ENCODE results near the gene LY6G6F.
"Not testable (repeated sequence)": the region's sequence is repeated elsewhere in the genome, so short reads cannot be mapped to it uniquely, and the experiment has no call there.

The LY6G6F gene

GRCh38 chr6:31705931-31706330 is 735 bp upstream of the LY6G6F start:
- no peak for DNase-seq

GRCh38 chr6:31707701-31708100 is 1.0 kb downstream of the LY6G6F start:
- no peak for DNase-seq

GRCh38 chr6:31708224-31708623 is 1.6 kb downstream of the LY6G6F start:
- DNase-seq: no peak

- not testable (repeated sequence) for DNase-seq
These were observed 2.5 kb downstream of the LY6G6F start for GRCh38 chr6:31709157-31709556.

- no peak for DNase-seq
These were observed 4.0 kb downstream of the LY6G6F start for GRCh38 chr6:31710523-31711219.

- DNase-seq: no peak
These were observed 4.6 kb downstream of the LY6G6F start for GRCh38 chr6:31711233-31711632.

- DNase-seq: no peak
These were observed 5.6 kb downstream of the LY6G6F start for GRCh38 chr6:31712296-31712695.

GRCh38 chr6:31713465-31713864 is 6.8 kb downstream of the LY6G6F start:
- no peak for DNase-seq

GRCh38 chr6:31713991-31714684 is 7.5 kb downstream of the LY6G6F start:
- peak; percentile 87 for DNase-seq

GRCh38 chr6:31715022-31715958 is 8.6 kb downstream of the LY6G6F start, which contains the start of gene LY6G6D:
Gene LY6G6D, plus strand, starts transcription at chr6:31715348. Its CDS starts 8 bp downstream, at chr6:31715356.
- DNase-seq: no peak

GRCh38 chr6:31717499-31718222 is 11.0 kb downstream of the LY6G6F start:
- DNase-seq: no peak

- DNase-seq: peak; percentile 84
These were observed 11.6 kb downstream of the LY6G6F start for GRCh38 chr6:31718265-31718664.

- DNase-seq: no peak
These were observed 12.3 kb downstream of the LY6G6F start for GRCh38 chr6:31719001-31719400.

GRCh38 chr6:31720196-31720770 is 13.6 kb downstream of the LY6G6F start:
- DNase-seq: no peak

- no peak for DNase-seq
These were observed 14.8 kb downstream of the LY6G6F start, which contains the start of gene LY6G6C for GRCh38 chr6:31721351-31722020. Gene LY6G6C, minus strand, starts transcription at chr6:31721746. Its CDS starts 67 bp downstream, at chr6:31721679.

- no peak for DNase-seq
These were observed 15.5 kb downstream of the LY6G6F start for GRCh38 chr6:31722173-31722572.

GRCh38 chr6:31723245-31723979 is 16.7 kb downstream of the LY6G6F start, which contains the start of gene MPIG6B:
Gene MPIG6B, plus strand, starts transcription at chr6:31723373. Its CDS starts 11 bp downstream, at chr6:31723384.
- DNase-seq: no peak

GRCh38 chr6:31723980-31724691 is 17.5 kb downstream of the LY6G6F start:
- no peak for DNase-seq

- DNase-seq: no peak
These were observed 19.1 kb downstream of the LY6G6F start for GRCh38 chr6:31725502-31726350.
